Measurements from ENCODE around the gene ORMDL3.

DNA sequence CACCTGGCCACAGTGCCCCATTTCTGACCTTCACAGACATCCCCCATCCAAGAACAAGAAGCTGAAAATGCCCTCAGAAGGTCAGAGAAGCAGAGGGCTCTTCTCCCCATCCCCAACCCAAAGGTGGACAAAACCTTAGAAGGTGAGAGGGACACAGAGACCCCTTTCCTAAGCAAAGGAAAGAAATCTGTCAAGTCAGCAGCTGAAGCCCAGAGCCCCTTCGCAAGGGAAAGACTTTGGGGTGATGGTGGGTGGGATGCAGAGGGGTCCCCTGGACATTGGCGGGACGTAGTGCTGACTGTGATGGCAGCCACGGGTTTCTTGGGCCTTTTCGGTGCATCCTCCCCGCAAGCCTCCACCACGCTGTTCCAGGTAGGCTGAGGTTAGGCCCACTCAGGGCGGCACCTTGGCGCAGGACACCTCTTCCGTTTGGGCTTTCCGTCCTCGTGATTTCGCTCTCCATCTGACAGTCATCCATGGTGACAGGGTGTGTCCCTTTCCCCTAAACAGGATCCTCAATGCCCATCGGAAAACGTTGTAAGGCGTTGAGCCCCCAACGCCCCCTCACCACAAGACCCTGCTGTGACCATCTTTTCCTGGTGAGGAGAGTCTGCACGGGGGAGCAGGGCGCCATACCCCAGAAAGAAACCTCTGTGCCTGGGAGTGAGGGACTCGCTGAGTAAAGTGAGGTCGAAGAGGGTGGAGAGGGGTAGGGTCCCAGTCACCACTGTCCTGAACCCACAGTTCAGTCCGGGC is 24.7 kb upstream of the ORMDL3 start:
- TF ChIP-seq NR1H2 (CRISPR knock-in tag; IDR thresholded peaks at IDR 0.05) (no peak), GTF2I (CRISPR knock-in tag; conservative IDR thresholded peaks at IDR 0.05) (no peak), MXD4 (CRISPR knock-in tag; IDR thresholded peaks at IDR 0.05; ENCODE audit: borderline replicate concordance) (no peak), ATF2 (CRISPR knock-in tag; IDR thresholded peaks at IDR 0.05; ENCODE audit: borderline replicate concordance, low read depth) (no peak), CTCF (IDR thresholded peaks at IDR 0.05) (no peak), EMX1 (CRISPR knock-in tag; IDR thresholded peaks at IDR 0.05) (no peak), TCF7 (CRISPR knock-in tag; IDR thresholded peaks at IDR 0.05; ENCODE audit: low read depth) (no peak)

Measured in WTC11 (cell line).